ENCODE results near the gene PRKCA. TPM values are rescaled to one million over a fixed set of nuclear protein-coding genes. Genes with fewer than 3 reads are reported as not detected.

PRKCA gene
- total RNA-seq, 2 experiments from 2014 or later = 78.4 to 79.7 TPM

GRCh38 chr17:66425756-66426396, 123.5 kb downstream of the PRKCA start:
- CTCF ChIA-PET = interaction anchor here (1.4 to 1.6 kb wide), 4 partner anchors 112 to 170 kb away, joined by 3 to 4 read pairs (median 4); no protein-coding TSS in a partner anchor
- DNase-seq = no peak
- Mint-ChIP-seq H3K36me3 (ENCODE audit: low read depth) (no peaks in the 10 kb centered on the region), H3K27me3 (ENCODE audit: low read depth) (no peaks in the 10 kb centered on the region), H3K4me3 (no peak overlapping the region), H3K27ac (peak overlapping the region; percentile 83), H3K9me3 (no peaks in the 10 kb centered on the region), H3K4me1 (ENCODE audit: low read depth) (peaks cover 81% of the 10 kb centered on the region)
- intact Hi-C loops (cut with micrococcal nuclease) = loop anchor here (1.0 to 5.0 kb wide), 6 partner anchors 41 to 246 kb away; no protein-coding TSS in a partner anchor

DNA sequence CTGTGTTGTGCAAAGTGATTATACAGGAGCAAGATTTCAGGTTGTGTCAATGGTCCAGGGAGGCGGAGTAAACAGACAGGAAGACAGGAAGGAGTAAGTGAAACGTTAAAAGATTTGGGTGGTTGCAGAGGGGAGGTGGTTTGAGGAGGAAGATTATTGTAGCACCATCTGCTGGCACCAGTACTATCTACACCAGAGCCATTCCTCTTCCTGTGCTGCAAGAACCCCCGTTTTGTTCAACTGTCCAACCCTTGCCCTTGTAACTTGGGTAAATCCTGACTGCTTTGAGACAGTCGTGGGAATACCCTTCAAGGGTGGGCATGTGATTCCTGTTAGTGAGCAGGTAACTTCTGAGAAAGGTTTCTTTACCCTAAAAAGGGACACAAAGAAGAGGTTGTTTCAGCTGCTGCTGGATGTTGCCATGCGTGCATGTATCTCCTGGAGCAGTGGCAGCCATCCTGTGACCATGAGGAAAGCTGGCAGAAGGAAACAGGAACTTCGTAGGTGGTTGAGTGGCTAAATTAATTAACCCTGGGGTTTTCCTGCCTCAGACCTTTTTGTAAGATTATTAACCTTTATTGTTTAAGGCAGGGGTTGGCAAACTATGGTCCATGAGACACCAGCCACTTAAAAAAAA, 124.1 kb downstream of the PRKCA start:
- Mint-ChIP-seq H3K36me3 (ENCODE audit: low read depth) (no peaks in the 10 kb centered on the region), H3K4me3 (no peak overlapping the region), H3K27me3 (ENCODE audit: low read depth) (no peaks in the 10 kb centered on the region), H3K4me1 (ENCODE audit: low read depth) (peaks cover 81% of the 10 kb centered on the region), H3K9me3 (no peaks in the 10 kb centered on the region), H3K27ac (peak overlapping the region; percentile 83)
- DNase-seq = peak; percentile 68
- intact Hi-C loops (cut with micrococcal nuclease) = loop anchor here (1.0 to 5.0 kb wide), 6 partner anchors 41 to 246 kb away; no protein-coding TSS in a partner anchor
- CTCF ChIA-PET = interaction anchor here (0.6 to 1.6 kb wide), 7 partner anchors 10 to 170 kb away, joined by 3 to 4 read pairs (median 3); no protein-coding TSS in a partner anchor

GRCh38 chr17:66427134-66427533, 124.7 kb downstream of the PRKCA start:
- Mint-ChIP-seq H3K36me3 (ENCODE audit: low read depth) (no peaks in the 10 kb centered on the region), H3K4me1 (ENCODE audit: low read depth) (peaks cover 81% of the 10 kb centered on the region), H3K27ac (no peak overlapping the region), H3K4me3 (no peak overlapping the region), H3K9me3 (no peaks in the 10 kb centered on the region), H3K27me3 (ENCODE audit: low read depth) (no peaks in the 10 kb centered on the region)
- no peak for DNase-seq
- CTCF ChIA-PET = interaction anchor here (0.6 to 1.6 kb wide), 9 partner anchors 9 to 171 kb away, joined by 3 to 4 read pairs (median 3); no protein-coding TSS in a partner anchor
- intact Hi-C loops (cut with micrococcal nuclease) = loop anchor here (5.0 kb wide), 1 partner anchor 245 kb away; no protein-coding TSS in a partner anchor

DNA sequence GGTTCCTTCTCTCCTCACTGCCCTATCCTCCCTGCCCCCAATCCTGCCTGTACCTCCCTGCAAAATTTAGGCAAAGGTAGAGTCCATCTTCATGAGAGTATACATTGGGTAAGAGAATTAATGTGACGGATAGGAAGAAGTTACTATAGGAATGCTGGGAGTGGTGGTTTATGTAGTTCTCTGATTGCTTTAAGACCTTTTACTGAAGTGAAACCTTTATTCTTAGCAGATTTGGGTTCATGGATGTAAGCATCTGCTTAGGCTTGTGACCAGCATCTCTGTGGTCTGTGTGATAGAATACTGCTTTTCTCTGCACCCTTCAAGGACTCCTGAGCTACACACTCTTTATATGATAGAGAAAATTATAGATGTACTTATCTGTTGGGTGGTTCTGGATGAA, 127.3 kb downstream of the PRKCA start:
- intact Hi-C loops (cut with micrococcal nuclease) = loop anchor here (5.0 kb wide), 1 partner anchor 243 kb away; no protein-coding TSS in a partner anchor
- DNase-seq = no peak
- CTCF ChIA-PET = interaction anchor here (0.6 to 1.3 kb wide), 3 partner anchors 9 to 185 kb away, joined by 3 to 4 read pairs (median 3); no protein-coding TSS in a partner anchor
- peaks cover 82% of the 10 kb centered on the region for H3K4me1 Mint-ChIP-seq (ENCODE audit: low read depth)
- no peaks in the 10 kb centered on the region for H3K36me3 Mint-ChIP-seq (ENCODE audit: low read depth)
- no peaks in the 10 kb centered on the region for H3K9me3 Mint-ChIP-seq
- H3K27ac Mint-ChIP-seq = no peak overlapping the region
- no peak overlapping the region for H3K4me3 Mint-ChIP-seq
- H3K27me3 Mint-ChIP-seq (ENCODE audit: low read depth) = no peaks in the 10 kb centered on the region

GRCh38 chr17:66430846-66431795, 128.7 kb downstream of the PRKCA start:
- H3K27ac Mint-ChIP-seq = no peak overlapping the region
- DNase-seq = no peak
- no peaks in the 10 kb centered on the region for H3K27me3 Mint-ChIP-seq (ENCODE audit: low read depth)
- H3K4me3 Mint-ChIP-seq = no peak overlapping the region
- intact Hi-C loops (cut with micrococcal nuclease) = no loop called here
- peaks cover 71% of the 10 kb centered on the region for H3K4me1 Mint-ChIP-seq (ENCODE audit: low read depth)
- CTCF ChIA-PET = interaction anchor here (0.7 to 2.3 kb wide), 4 partner anchors 15 to 61 kb away, joined by 3 to 6 read pairs (median 3); no protein-coding TSS in a partner anchor
- no peaks in the 10 kb centered on the region for H3K9me3 Mint-ChIP-seq
- no peaks in the 10 kb centered on the region for H3K36me3 Mint-ChIP-seq (ENCODE audit: low read depth)

- CTCF ChIA-PET = interaction anchor here (1.2 to 2.3 kb wide), 2 partner anchors 29 to 60 kb away, joined by 3 to 6 read pairs; no protein-coding TSS in a partner anchor
- intact Hi-C loops (cut with micrococcal nuclease) = no loop called here
- Mint-ChIP-seq H3K27me3 (ENCODE audit: low read depth) (no peaks in the 10 kb centered on the region), H3K4me3 (no peak overlapping the region), H3K9me3 (no peaks in the 10 kb centered on the region), H3K4me1 (ENCODE audit: low read depth) (peaks cover 65% of the 10 kb centered on the region), H3K36me3 (ENCODE audit: low read depth) (no peaks in the 10 kb centered on the region), H3K27ac (no peak overlapping the region)
- no peak for DNase-seq
Measured at GRCh38 chr17:66431910-66432309, 129.5 kb downstream of the PRKCA start.

DNA sequence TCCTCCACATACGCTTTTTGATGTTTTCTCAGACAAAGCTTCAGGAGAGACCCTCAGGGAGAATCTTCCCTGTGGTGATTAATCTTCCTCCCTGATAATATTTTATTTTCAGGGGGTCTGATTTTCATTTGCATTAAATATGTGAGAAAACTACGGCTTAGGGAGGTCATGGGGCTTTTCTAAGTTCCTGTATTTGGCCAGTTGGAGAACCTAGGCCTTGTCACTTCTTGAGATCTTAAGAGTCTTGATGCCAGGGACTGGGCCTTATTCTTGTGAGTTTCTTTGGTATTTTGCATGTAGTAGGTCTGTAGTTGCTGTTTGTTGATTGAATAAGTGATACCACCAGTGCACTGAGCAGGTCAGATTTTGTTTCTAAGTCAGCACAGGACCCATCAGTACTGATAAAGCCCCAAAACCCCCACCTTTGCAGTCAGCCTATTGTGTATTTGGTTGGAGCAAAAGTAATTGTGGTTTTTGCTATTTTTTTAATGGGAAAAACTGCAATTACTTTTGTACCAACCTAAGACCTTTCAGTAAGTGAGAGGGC, 130.1 kb downstream of the PRKCA start:
- DNase-seq = no peak
- Mint-ChIP-seq H3K27ac (no peak overlapping the region), H3K4me1 (ENCODE audit: low read depth) (peaks cover 63% of the 10 kb centered on the region), H3K4me3 (no peak overlapping the region), H3K27me3 (ENCODE audit: low read depth) (no peaks in the 10 kb centered on the region), H3K36me3 (ENCODE audit: low read depth) (no peaks in the 10 kb centered on the region), H3K9me3 (no peaks in the 10 kb centered on the region)
- intact Hi-C loops (cut with micrococcal nuclease) = no loop called here
- CTCF ChIA-PET = interaction anchor here (1.0 to 2.3 kb wide), 3 partner anchors 8 to 60 kb away, joined by 3 to 6 read pairs (median 3); no protein-coding TSS in a partner anchor

DNA sequence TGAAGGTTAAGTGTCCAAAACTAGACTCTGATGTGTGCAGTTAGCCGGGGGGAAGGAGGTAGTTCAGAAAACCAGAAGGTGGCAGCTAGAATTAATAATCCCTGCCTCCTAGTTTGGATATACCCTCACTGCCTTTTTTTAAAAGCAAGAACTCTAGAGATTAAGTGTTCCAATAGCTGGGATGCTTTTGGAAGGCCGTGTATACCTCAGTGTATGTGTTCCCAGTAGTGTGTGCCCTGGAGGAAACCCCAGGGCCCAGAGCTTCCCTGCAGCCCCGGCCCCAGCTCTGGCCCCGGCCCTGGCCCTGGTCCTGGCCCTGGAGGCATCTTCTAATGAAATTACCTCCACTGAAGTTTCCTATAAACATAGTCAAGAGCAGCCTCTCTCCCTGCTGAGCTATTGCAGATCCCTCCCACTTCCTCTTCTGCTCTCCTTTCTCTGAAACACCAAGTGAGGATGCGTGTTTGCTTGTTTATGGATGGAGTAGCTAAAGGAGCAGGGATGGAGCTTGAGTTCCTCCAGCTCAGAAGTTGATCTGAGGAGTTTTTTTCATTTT, 130.7 kb downstream of the PRKCA start:
- Mint-ChIP-seq H3K27me3 (ENCODE audit: low read depth) (no peaks in the 10 kb centered on the region), H3K4me1 (ENCODE audit: low read depth) (peaks cover 58% of the 10 kb centered on the region), H3K36me3 (ENCODE audit: low read depth) (peaks cover 2% of the 10 kb centered on the region), H3K27ac (no peak overlapping the region), H3K4me3 (no peak overlapping the region), H3K9me3 (peaks cover 3% of the 10 kb centered on the region)
- CTCF ChIA-PET = interaction anchor here (1.0 to 2.3 kb wide), 3 partner anchors 8 to 30 kb away, joined by 3 to 6 read pairs (median 3); no protein-coding TSS in a partner anchor
- no peak for DNase-seq
- intact Hi-C loops (cut with micrococcal nuclease) = no loop called here

DNA sequence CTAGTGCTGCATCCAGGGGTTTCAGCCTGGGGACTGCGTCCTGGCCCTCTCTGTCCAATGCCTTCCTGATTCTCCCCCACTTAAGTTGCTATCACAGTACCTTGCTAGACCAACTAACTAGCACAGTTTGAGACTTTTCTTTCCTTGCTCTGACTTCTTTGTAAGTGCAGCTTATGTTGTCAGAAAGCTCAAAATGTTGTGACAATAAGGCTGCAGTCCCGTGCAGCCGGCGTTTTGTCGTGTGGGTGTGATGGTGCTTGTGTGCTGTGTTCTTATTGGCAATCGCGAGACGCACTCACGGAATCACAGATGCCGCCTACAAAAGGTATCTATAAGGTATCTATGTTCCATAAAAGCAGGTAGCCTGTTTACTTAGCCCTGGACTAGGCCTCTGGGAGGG, 132.8 kb downstream of the PRKCA start:
- intact Hi-C loops (cut with micrococcal nuclease) = no loop called here
- Mint-ChIP-seq H3K27ac (no peak overlapping the region), H3K4me3 (no peak overlapping the region), H3K36me3 (ENCODE audit: low read depth) (peaks cover 7% of the 10 kb centered on the region), H3K9me3 (peaks cover 11% of the 10 kb centered on the region), H3K4me1 (ENCODE audit: low read depth) (peaks cover 53% of the 10 kb centered on the region), H3K27me3 (ENCODE audit: low read depth) (no peaks in the 10 kb centered on the region)
- CTCF ChIA-PET = interaction anchor here (0.6 to 1.2 kb wide), 2 partner anchors 77 to 132 kb away, joined by 3 to 4 read pairs; no protein-coding TSS in a partner anchor
- DNase-seq = no peak

GRCh38 chr17:66436631-66437030, 134.2 kb downstream of the PRKCA start:
- no peak overlapping the region for H3K27ac Mint-ChIP-seq
- H3K9me3 Mint-ChIP-seq = peaks cover 11% of the 10 kb centered on the region
- DNase-seq = no peak
- H3K36me3 Mint-ChIP-seq (ENCODE audit: low read depth) = peaks cover 11% of the 10 kb centered on the region
- no peaks in the 10 kb centered on the region for H3K27me3 Mint-ChIP-seq (ENCODE audit: low read depth)
- CTCF ChIA-PET = interaction anchor here (0.8 to 0.9 kb wide), 2 partner anchors 9 to 15 kb away, joined by 3 to 5 read pairs; no protein-coding TSS in a partner anchor
- intact Hi-C loops (cut with micrococcal nuclease) = no loop called here
- H3K4me3 Mint-ChIP-seq = no peak overlapping the region
- peaks cover 54% of the 10 kb centered on the region for H3K4me1 Mint-ChIP-seq (ENCODE audit: low read depth)

GRCh38 chr17:66437476-66438026, 135.1 kb downstream of the PRKCA start:
- Mint-ChIP-seq H3K9me3 (peaks cover 11% of the 10 kb centered on the region), H3K36me3 (ENCODE audit: low read depth) (peaks cover 15% of the 10 kb centered on the region), H3K27ac (peak overlapping the region; percentile 44), H3K27me3 (ENCODE audit: low read depth) (no peaks in the 10 kb centered on the region), H3K4me3 (no peak overlapping the region), H3K4me1 (ENCODE audit: low read depth) (peaks cover 53% of the 10 kb centered on the region)
- CTCF ChIA-PET = interaction anchor here (0.6 to 1.1 kb wide), 2 partner anchors 9 to 129 kb away, joined by 3 to 4 read pairs; no protein-coding TSS in a partner anchor
- intact Hi-C loops (cut with micrococcal nuclease) = no loop called here
- DNase-seq = peak; percentile 43

Data from activated naive CD4-positive, alpha-beta T cell treated with anti-CD3 and anti-CD28 coated beads for 36 hours (primary cell).